GM19397 (cell line): ENCODE results near the gene CCDC112.
"Not testable (repeated sequence)": the region's sequence is repeated elsewhere in the genome, so short reads cannot be mapped to it uniquely, and the experiment has no call there.

Experiments used
- ATAC-seq: cut with Tn5 transposase; IDR thresholded peaks from one replicate; pipeline ENCODE4 v1.9.1; 2021; ENCODE audit warnings: mild to moderate bottlenecking, moderate library complexity; ENCODE audit not compliant: unreplicated experiment

Gene CCDC112

GRCh38 chr5:115262321-115263077 is 34.0 kb downstream of the CCDC112 start, which contains the start of gene PGGT1B:
TSS of gene PGGT1B (minus strand) at chr5:115262877. CDS start at chr5:115262851, 26 bp downstream.
- ATAC-seq, result peak; percentile 94

GRCh38 chr5:115262011-115262320 is 34.5 kb downstream of the CCDC112 start:
- peak; percentile 32 for ATAC-seq

- ATAC-seq, result no peak
Measured at GRCh38 chr5:115260248-115260647, 36.2 kb downstream of the CCDC112 start.

GRCh38 chr5:115257981-115258380 is 38.5 kb downstream of the CCDC112 start:
- no peak for ATAC-seq

GRCh38 chr5:115249379-115249778 is 47.1 kb downstream of the CCDC112 start:
- not testable (repeated sequence) for ATAC-seq

- ATAC-seq, result no peak
Measured at GRCh38 chr5:115246361-115246991, 50.0 kb downstream of the CCDC112 start.

- peak; percentile 55 for ATAC-seq
Measured at GRCh38 chr5:115243412-115243811, 53.0 kb downstream of the CCDC112 start.

- no peak for ATAC-seq
Measured at GRCh38 chr5:115241881-115242642, 54.4 kb downstream of the CCDC112 start.

- ATAC-seq, result no peak
Measured at GRCh38 chr5:115237066-115237465, 59.4 kb downstream of the CCDC112 start.

GRCh38 chr5:115236599-115236998 is 59.9 kb downstream of the CCDC112 start:
- no peak for ATAC-seq

- ATAC-seq, result no peak
Measured at GRCh38 chr5:115231598-115231997, 64.9 kb downstream of the CCDC112 start.

GRCh38 chr5:115229606-115230005 is 66.8 kb downstream of the CCDC112 start:
- ATAC-seq, result no peak

- no peak for ATAC-seq
Measured at GRCh38 chr5:115227281-115227680, 69.2 kb downstream of the CCDC112 start.
